Testis (tissue), 2 donors: ENCODE measurements around the gene PIGZ.

Experiments
- CTCF ChIP-seq, 3 experiments: fragments of 450-650 bp in 2 of 3; fragments of 200-600 bp in 1 of 3; sonication (generic) in 1 of 3; IDR thresholded peaks; one replicate each; pipeline ENCODE4 v1.5.1; 2016 to 2019; ENCODE audit warnings: antibody characterized with exemption in 3 of 3, mild to moderate bottlenecking in 2 of 3, moderate library complexity in 1 of 3
- POLR2A ChIP-seq: fragments of 450-650 bp; IDR thresholded peaks from one replicate; pipeline ENCODE4 v1.6.1; 2017; ENCODE audit warnings: antibody characterized with exemption, mild to moderate bottlenecking, moderate library complexity

DNA sequence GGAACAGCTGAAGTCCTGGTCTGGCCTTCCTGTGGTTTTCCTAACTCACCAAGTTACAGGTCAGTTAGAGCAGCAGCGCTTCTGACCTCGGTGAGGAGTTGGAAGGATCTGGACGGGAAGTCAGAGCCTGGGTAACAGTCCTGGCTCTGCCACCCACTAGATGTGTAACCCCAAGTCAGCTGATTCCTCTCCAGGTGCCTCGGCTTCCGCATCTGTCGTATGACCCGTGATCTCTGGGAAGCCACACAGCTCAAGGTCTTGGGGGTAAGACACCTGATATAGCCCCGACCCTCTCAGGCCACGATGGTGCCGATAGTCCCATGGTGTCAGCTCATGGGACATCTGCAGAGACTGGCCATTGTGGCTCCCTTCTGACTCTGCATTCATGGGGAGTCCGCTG is 8.3 kb upstream of the PIGZ start:
- TF ChIP-seq POLR2A (no peak), CTCF (IDR thresholded peaks at IDR 0.05) (no peak)
